GM12872 (cell line): ENCODE data around the gene CD151.

Experiments
- CTCF ChIP-seq: IDR thresholded peaks from 3 replicates; pipeline ENCODE4 v1.5.1; 2011; ENCODE audit warnings: low read depth, mild to moderate bottlenecking, low read length, moderate library complexity; ENCODE audit not compliant: insufficient read depth

Gene CD151

GRCh38 chr11:826227-826621 lies 6.5 kb upstream of the CD151 start:
- TF ChIP-seq CTCF = no peak

- TF ChIP-seq CTCF = no peak
Measured at GRCh38 chr11:826836-827145, 6.0 kb upstream of the CD151 start.

- TF ChIP-seq CTCF = no peak
Measured at GRCh38 chr11:827146-827896, 5.4 kb upstream of the CD151 start.

- TF ChIP-seq CTCF = no peak
Measured at GRCh38 chr11:827897-828192, 4.9 kb upstream of the CD151 start, which contains the start of gene CRACR2B. Gene CRACR2B, plus strand, starts transcription at chr11:827919. Its CDS starts 689 bp downstream, at chr11:828608.

GRCh38 chr11:828506-829175 lies 4.1 kb upstream of the CD151 start:
- no peak for TF ChIP-seq CTCF

- no peak for TF ChIP-seq CTCF
Measured at GRCh38 chr11:829176-829846, 3.4 kb upstream of the CD151 start.

GRCh38 chr11:829847-830294 lies 2.9 kb upstream of the CD151 start:
- TF ChIP-seq CTCF = no peak
